ENCODE results near the gene SLC16A12. TPM values are rescaled to one million over a fixed set of nuclear protein-coding genes. Genes with fewer than 3 reads are reported as not detected.

Gene SLC16A12
- total RNA-seq, 1 experiment from 2014 or later: 0.77 TPM

DNA sequence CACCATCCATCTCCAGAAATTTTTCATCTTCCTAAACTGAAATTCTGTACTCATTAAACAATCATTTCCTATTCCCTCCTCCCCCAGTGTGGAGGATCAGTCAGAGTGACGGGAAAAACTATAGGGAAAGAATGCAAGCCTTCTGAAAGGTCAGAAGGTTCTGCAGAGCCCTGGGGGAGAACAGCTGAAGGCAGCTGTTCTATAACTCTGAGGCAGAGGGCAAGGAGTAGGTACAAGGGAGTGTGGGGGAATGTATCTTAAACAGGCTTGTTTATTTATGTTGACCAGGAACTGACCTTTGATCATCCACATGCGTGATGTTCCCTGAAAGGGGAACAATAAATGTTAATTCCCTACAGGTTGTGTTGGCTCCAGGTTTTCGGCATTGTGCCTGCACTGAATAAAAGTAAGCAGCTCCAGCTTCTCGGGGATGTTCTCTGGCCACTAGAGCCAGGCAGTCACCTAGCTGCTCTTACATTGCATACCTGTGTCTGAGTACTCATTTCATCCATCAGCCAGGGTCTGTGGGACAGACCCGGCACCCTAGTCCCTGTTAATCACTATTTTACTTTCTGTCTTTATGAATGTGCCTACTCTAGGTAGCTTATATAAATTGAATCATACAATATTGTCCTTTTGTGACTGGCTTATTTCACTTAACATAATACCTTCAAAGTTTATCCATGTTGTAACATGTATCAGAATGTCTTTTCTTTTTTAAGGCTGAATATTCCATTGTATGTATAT lies 137.2 kb downstream of the SLC16A12 start:
- Histone ChIP-seq H2AK5ac (ENCODE audit: insufficient read length, low read length) (no peak overlapping the region), H2AFZ (ENCODE audit: low read length) (no peak overlapping the region), H3K27me3 (ENCODE audit: insufficient read depth, low read length) (no peaks in the 10 kb centered on the region), H4K91ac (ENCODE audit: insufficient read length, low read depth, low read length) (no peak overlapping the region), H3T11ph (ENCODE audit: low read length) (no peak overlapping the region), H3K9ac (ENCODE audit: extremely low read depth, insufficient read length, low read length) (no peak overlapping the region), H2BK20ac (ENCODE audit: low read depth, low read length, poor library complexity, severe bottlenecking) (no peak overlapping the region), H4K5ac (ENCODE audit: insufficient read length, low read depth, low read length) (no peak overlapping the region), H2BK15ac (ENCODE audit: low read depth, low read length) (no peak overlapping the region), H2BK12ac (ENCODE audit: insufficient read length, low read depth, low read length) (no peak overlapping the region), H2BK120ac (ENCODE audit: low read depth, low read length, poor library complexity, severe bottlenecking) (no peak overlapping the region), H3K56ac (ENCODE audit: insufficient read length, low read depth, low read length) (no peak overlapping the region), H4K20me1 (ENCODE audit: control insufficient read depth, insufficient read depth, insufficient read length) (no peaks in the 10 kb centered on the region), H3K18ac (ENCODE audit: insufficient read length, low read depth, low read length) (no peak overlapping the region), H3K9me3 (ENCODE audit: control insufficient read depth, low read depth, low read length) (no peaks in the 10 kb centered on the region), H3K4ac (ENCODE audit: low read depth, low read length) (no peak overlapping the region), H3K23ac (ENCODE audit: insufficient read length, low read depth, low read length) (no peak overlapping the region), H4K8ac (replicated peaks; ENCODE audit: insufficient read length, low read depth, low read length) (no peak overlapping the region), H3K27ac (ENCODE audit: insufficient read length, low read depth, low read length) (no peak overlapping the region), H3K23me2 (ENCODE audit: insufficient read length, low read depth, low read length, poor library complexity, severe bottlenecking) (no peaks in the 10 kb centered on the region), H3K79me1 (ENCODE audit: insufficient read depth, low read depth, low read length, poor library complexity, severe bottlenecking) (no peaks in the 10 kb centered on the region), H2BK5ac (ENCODE audit: insufficient read length, low read length) (no peak overlapping the region), H3K14ac (ENCODE audit: insufficient read depth, low read length) (no peak overlapping the region), H3K4me1 (ENCODE audit: insufficient read depth, low read length) (no peaks in the 10 kb centered on the region), H3K79me2 (ENCODE audit: insufficient read depth, low read length) (no peaks in the 10 kb centered on the region), H3K4me2 (ENCODE audit: insufficient read depth, insufficient read length, low read length) (no peak overlapping the region)
- no peak for TF ChIP-seq CTCF (conservative IDR thresholded peaks at IDR 0.05)
- peaks cover 2 to 9% (median 8%) of the 10 kb centered on the region in 3 experiments; a peak in 5 of 7 replicates for H3K36me3 Mint-ChIP-seq (ENCODE audit: insufficient read depth in 1 of 3, low read depth in 3 of 3)
- no peak overlapping the region for H3K4me3 Mint-ChIP-seq
- WGBS (ENCODE audit: extremely low coverage, insufficient read length, low lambda C conversion rate): no CpG with 5 or more reads among the region's 5 CpGs
- H3K9me3 Mint-ChIP-seq: peaks cover 9 to 15% of the 10 kb centered on the region in 2 experiments; a peak in 4 of 5 replicates
- no peak overlapping the region for H3K27ac Mint-ChIP-seq
- no peak for DNase-seq
- H3K27me3 Mint-ChIP-seq (ENCODE audit: low read depth): no peaks in the 10 kb centered on the region; the same call in 1 of the 2 replicates
- peaks cover 0 to 6% of the 10 kb centered on the region in 2 experiments; a peak in 2 of 4 replicates for H3K4me1 Mint-ChIP-seq

Data from H9 (cell line).